Measurements from ENCODE around the gene LEFTY1. TPM values are rescaled to one million over a fixed set of nuclear protein-coding genes. Genes with fewer than 3 reads are reported as not detected.
A peak's percentile ranks its signal among the peaks of the same experiment; 100 is the strongest.

Gene LEFTY1
- total RNA-seq, 1 donor from 2014 or later: not detected

GRCh38 chr1:225926551-225927113 is 37.7 kb upstream of the LEFTY1 start:
- no peak for TF ChIP-seq CTCF (IDR thresholded peaks at IDR 0.05)
- intact Hi-C loops (cut with micrococcal nuclease): loop anchor here (10.0 kb wide), 1 partner anchor 272 kb away; the partner anchor contains the start of gene ENAH
- peaks cover 20% of the 10 kb centered on the region for H3K4me1 Mint-ChIP-seq
- H3K27ac Mint-ChIP-seq: no peak overlapping the region
- ATAC-seq (ENCODE audit: low read depth) (no peak), DNase-seq (no peak)
- no peak overlapping the region for H3K4me3 Mint-ChIP-seq
- CTCF ChIA-PET: no interaction called here
- no peaks in the 10 kb centered on the region for H3K27me3 Mint-ChIP-seq
- H3K36me3 Mint-ChIP-seq (ENCODE audit: low read depth): peaks cover 17% of the 10 kb centered on the region
- POLR2A ChIA-PET: no interaction called here
- H3K9me3 Mint-ChIP-seq: no peaks in the 10 kb centered on the region

DNA sequence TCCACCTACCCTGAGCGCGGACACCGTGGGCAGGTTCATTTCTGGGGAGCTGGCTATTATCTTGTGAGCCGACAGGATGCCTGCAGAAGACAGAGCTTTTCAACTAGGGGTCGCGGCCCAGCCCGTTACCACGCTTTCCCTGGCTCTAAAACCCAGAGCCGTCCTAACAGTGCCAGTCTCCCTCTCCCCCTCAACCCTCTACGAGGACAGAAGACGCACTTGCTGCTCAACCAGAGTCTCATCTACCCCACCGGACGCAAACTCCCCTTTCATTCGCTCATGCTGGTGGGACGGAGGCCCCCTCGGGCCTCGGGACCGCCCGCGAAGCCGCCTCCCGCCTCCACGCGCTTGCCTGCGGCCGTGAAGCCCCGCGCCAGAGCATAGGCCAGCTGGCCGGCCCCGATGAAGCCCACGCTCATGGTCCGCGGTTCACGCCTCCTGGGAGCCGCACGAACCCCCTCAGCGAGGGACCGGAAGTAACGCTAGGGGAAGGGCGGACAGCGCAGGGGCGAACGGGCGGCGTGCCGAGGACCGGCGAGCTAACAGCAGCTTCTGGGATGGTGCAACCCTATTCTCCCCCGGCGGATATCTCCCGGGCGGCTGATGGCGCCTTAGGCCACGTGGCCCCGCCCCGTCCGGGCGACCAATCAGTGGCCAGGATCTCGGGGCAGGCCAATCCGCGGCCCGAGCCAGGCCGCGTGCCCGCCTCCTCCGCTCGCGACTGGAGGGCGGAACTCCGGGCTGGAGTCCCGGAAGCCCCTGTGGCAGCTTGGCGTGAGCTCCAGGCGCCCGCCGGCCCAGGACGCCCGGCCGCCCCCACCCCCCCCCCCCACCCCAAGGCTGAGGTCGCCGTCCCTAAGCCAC is 35.0 kb upstream of the LEFTY1 start, which contains the start of gene PYCR2:
Gene PYCR2 (minus strand): TSS at position 559 of the 864 bp plus-strand sequence. CDS start 140 bp downstream, at position 419.
- ChIA-PET CTCF (interaction anchor here (1.0 to 1.9 kb wide), 4 partner anchors 12 to 449 kb away, joined by 3 to 9 read pairs (median 6); partner anchors contain the start of genes SRP9 and TMEM63A), POLR2A (interaction anchor here (0.5 to 3.3 kb wide), 34 partner anchors 8 to 1426 kb away, joined by 3 to 52 read pairs (median 6); partner anchors contain the start of genes H3-3A, SDE2, SRP9 and TMEM63A)
- ATAC-seq (ENCODE audit: low read depth) (peak; percentile 98), DNase-seq (peak; percentile 93)
- peaks cover 20% of the 10 kb centered on the region for H3K4me1 Mint-ChIP-seq
- TF ChIP-seq CTCF (IDR thresholded peaks at IDR 0.05): no peak
- no peaks in the 10 kb centered on the region for H3K9me3 Mint-ChIP-seq
- peak within 1 kb of the TSS; percentile 95 for H3K4me3 Mint-ChIP-seq
- H3K27ac Mint-ChIP-seq: peak within 1 kb of the TSS; percentile 88
- H3K36me3 Mint-ChIP-seq (ENCODE audit: low read depth): peaks cover 40% of the 10 kb centered on the region
- no peaks in the 10 kb centered on the region for H3K27me3 Mint-ChIP-seq
- intact Hi-C loops (cut with micrococcal nuclease): loop anchor here (1.0 to 10.0 kb wide), 7 partner anchors 42 to 457 kb away; partner anchors contain the start of genes ENAH, SDE2, SRP9 and TMEM63A

DNA sequence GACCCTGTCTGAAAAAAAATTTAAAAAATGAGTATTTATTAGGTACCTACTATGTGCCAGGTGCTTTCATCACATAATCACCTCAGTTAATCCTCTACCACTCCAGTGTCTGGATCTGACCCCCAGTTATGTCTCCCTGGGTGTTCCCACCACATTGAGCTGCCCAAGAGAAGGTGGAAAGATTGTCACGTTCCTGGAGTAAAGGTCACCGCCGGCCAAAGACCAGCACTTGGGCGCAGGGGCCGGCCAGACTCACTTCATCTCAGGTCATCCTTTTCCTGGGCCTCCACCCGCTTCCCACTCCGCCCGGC is 34.4 kb upstream of the LEFTY1 start:
- Mint-ChIP-seq H3K27me3 (no peaks in the 10 kb centered on the region), H3K4me1 (peaks cover 20% of the 10 kb centered on the region), H3K36me3 (ENCODE audit: low read depth) (peaks cover 45% of the 10 kb centered on the region), H3K9me3 (no peaks in the 10 kb centered on the region), H3K4me3 (peak overlapping the region; percentile 95), H3K27ac (peak overlapping the region; percentile 88)
- DNase-seq (no peak), ATAC-seq (ENCODE audit: low read depth) (no peak)
- ChIA-PET POLR2A (interaction anchor here (0.6 to 3.3 kb wide), 19 partner anchors 12 to 496 kb away, joined by 3 to 52 read pairs (median 7); partner anchors contain the start of genes H3-3A, SDE2, SRP9 and TMEM63A), CTCF (interaction anchor here (1.4 to 1.9 kb wide), 3 partner anchors 12 to 146 kb away, joined by 5 to 9 read pairs (median 7); partner anchors contain the start of genes SRP9 and TMEM63A)
- no peak for TF ChIP-seq CTCF (IDR thresholded peaks at IDR 0.05)
- intact Hi-C loops (cut with micrococcal nuclease): loop anchor here (5.0 to 10.0 kb wide), 2 partner anchors 54 to 269 kb away; partner anchors contain the start of gene ENAH

DNA sequence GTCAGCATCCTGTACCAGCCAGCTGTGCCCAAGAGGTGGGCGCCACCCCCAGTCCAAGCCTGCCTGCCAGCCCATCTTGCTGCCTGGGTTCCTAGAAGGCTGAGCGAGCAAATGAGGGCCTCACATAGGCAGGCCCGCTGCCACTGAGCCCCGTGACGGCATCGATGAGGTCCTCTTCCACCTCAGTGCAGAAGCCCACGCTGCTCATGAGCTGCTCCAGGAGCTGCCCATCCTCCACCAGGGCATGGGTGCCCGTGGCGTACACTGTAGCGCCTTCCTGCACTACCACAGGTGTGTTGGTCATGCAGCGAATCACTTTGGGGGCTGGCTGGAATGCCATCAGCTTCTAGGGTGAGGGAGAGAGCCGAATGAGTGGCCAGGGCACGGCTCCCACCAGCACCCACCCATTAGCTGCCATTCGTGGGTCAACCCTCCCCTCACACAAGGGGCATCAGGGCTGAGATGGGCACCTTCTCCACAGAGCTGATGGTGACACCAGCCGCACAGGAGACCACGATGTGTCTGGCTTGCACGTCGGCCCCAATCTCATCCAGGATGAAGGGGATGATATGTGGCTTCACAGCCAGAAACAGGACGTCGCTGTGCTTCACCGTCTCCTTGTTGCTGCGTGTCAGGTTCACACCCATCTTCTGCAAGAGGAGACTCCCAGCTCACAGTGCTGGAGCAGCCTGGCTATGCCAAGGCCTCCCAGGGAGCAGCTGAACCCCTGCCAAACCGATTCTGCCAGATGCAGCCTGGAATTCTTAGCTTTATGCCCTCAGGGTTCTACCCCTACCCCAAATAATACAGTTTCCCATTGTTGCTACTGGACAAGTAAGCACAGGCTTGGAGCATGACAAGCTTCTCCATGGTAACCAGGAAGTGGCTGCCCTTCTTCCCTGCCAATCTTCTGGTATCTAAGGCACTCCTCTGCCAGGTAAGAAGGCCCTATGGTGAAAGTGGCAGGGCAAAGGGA is 33.1 kb upstream of the LEFTY1 start:
- ATAC-seq (ENCODE audit: low read depth) (no peak), DNase-seq (no peak)
- Mint-ChIP-seq H3K36me3 (ENCODE audit: low read depth) (peaks cover 57% of the 10 kb centered on the region), H3K4me1 (peaks cover 20% of the 10 kb centered on the region), H3K27me3 (no peaks in the 10 kb centered on the region), H3K4me3 (peak overlapping the region; percentile 95), H3K27ac (no peak overlapping the region), H3K9me3 (no peaks in the 10 kb centered on the region)
- ChIA-PET POLR2A (interaction anchor here (2.3 to 3.3 kb wide), 2 partner anchors 11 to 40 kb away, joined by 15 to 52 read pairs; partner anchors contain the start of gene TMEM63A), CTCF (interaction anchor here (1.6 kb wide), 1 partner anchor 53 kb away, joined by 4 read pairs; no protein-coding TSS in a partner anchor)
- intact Hi-C loops (cut with micrococcal nuclease): loop anchor here (5.0 to 10.0 kb wide), 2 partner anchors 55 to 267 kb away; partner anchors contain the start of gene ENAH
- no peak for TF ChIP-seq CTCF (IDR thresholded peaks at IDR 0.05)

All from activated B cell treated with CpG ODN at 0.5 μM for 24 hours (primary cell).